GM19240 (cell line): ENCODE data around the gene PCBP3.
"Not testable (repeated sequence)": the region's sequence is repeated elsewhere in the genome, so short reads cannot be mapped to it uniquely, and the experiment has no call there.

Experiments
- DNase-seq: peaks from one replicate; pipeline ENCODE4 v3.0.0; 2011; ENCODE audit warnings: low spot score; ENCODE audit not compliant: insufficient read length

The PCBP3 gene

GRCh38 chr21:45959779-45960390, 316.4 kb downstream of the PCBP3 start:
- DNase-seq = no peak

- DNase-seq = not testable (repeated sequence)
Observed at GRCh38 chr21:45961408-45961807, 317.9 kb downstream of the PCBP3 start.

GRCh38 chr21:45962531-45963231, 319.2 kb downstream of the PCBP3 start:
- no peak for DNase-seq

DNA sequence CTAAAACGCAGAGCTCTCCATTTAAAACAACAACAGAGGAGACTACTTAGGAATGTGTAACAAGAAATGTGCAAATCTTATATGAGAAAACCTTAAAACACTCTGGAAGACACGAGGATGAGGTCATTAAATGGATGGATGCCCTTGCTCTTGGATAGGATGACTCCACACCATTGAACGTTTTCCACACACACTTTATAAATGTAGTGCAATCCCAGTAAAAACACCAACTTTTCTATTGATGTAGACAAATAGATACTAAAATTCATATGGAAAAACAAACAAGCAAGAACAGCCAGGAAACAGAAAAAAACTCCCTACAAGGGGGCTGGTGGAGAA, 319.7 kb downstream of the PCBP3 start:
- no peak for DNase-seq

DNA sequence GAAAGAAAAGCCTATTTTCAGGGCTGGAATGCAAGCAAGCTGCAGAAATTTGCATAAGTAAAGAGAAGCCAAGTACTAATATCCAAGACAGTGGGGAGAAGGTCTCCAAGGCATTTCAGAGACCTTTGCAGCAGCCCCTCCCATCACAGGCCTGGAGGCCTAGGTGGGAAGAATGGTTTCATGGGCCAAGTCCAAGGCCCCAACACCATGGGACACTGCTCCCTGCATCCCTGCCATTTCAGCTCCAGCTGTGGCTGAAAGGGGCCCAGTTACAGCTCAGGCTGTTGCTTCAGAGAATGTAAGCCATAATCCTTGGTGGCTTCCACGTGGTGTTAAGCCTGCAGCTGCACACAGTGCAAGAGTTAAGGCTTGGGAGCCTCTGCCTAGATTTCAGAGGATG, 321.1 kb downstream of the PCBP3 start:
- no peak for DNase-seq

GRCh38 chr21:45965084-45965809, 321.7 kb downstream of the PCBP3 start:
- DNase-seq = no peak

DNA sequence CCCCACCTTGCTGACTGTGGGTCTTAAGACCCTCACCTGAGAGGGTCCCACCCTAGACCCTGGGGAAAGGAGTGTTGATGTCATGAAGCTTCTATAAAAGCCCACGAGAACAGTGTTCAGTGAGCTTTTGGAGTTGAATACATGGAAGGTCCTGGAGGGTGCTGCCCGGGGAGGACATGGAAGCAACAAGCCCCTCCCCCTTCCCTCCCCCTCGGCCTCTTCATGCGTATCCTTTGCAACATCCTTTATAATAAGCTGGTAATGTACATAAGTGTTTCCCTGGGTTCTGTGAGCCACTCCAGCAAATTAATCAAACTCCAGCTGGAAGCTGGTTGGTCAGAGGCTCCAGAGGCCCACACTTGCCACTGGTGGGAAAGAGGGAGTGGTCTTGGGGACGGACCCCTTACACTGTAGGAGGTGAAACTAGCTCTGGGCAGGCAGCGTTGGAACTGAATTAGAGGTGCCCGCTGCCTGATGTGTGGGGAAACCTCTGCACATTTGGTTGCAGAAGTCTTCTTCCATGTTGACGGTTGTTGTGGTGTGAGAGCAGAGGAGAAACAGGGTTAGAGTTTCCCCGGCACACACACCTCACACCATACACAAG, 323.4 kb downstream of the PCBP3 start:
- no peak for DNase-seq

- no peak for DNase-seq
Observed at GRCh38 chr21:45969921-45970673, 326.6 kb downstream of the PCBP3 start.

- DNase-seq = no peak
Observed at GRCh38 chr21:45970674-45971615, 327.4 kb downstream of the PCBP3 start.

- no peak for DNase-seq
Observed at GRCh38 chr21:45971616-45972352, 328.3 kb downstream of the PCBP3 start.

GRCh38 chr21:45972353-45972715, 328.8 kb downstream of the PCBP3 start:
- no peak for DNase-seq

- no peak for DNase-seq
Observed at GRCh38 chr21:45972716-45973474, 329.4 kb downstream of the PCBP3 start.

DNA sequence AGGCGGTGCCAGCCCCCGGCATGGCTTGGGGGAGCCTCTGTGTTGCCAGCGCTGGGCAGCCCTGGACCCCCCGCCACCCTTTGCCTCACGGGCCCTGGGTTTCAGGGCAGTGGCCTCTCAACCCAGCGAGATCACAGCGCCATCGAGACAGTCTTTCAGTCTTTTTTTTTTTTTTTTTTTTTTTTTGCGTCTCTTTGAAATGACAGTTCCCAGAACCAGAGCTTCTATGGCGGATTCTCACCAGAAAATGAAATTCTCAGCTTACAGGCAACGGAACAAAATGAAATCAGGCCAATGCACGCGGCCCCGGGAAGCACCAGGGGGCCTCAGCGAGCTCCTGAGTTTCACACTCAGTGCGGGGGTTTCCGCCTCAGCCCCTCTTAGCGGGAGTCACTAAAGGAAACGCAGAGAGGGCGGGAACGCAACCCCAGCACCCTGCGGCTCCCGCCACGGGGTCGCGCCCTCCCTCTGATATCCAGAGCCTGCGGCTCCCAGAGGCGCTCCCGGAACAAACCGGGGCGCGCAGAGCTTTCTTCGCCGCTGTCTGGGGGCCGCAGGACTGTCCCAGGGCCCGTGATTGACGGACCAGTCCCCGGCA, 330.0 kb downstream of the PCBP3 start:
- DNase-seq = peak; percentile 73

- DNase-seq = no peak
Observed at GRCh38 chr21:45974073-45975019, 330.8 kb downstream of the PCBP3 start.

DNA sequence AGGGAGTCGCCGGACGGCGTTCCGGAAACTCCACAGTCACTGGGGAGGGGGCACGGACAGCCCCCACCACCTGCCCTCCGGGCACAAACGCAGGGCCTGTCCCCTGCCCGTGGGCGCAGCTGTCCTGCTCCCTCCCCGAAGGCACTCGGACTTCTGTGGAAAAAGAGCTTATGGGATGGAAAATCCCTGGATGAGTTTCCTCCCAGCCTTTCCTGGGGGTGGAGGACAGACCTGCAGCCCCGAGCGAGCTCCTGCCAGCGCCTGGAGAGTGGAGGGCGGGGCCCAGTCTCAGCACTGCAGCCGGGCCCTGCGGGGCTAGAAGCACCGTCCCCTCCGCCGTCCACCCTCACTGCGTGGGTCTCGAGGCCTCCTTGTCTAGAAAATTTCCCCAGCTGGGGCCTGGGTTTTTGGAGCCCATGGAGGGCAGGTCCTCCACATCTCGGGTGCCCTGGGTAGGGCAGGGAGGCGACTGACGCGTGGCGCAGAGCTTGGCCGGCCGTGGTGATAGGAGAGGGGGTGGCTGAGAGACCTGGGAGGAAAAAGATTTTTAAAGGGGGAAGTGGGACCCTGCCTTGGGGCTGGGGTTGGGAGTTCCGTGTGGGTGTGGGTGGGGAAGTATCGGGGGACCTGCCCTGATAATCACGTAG, 331.6 kb downstream of the PCBP3 start:
- no peak for DNase-seq

DNA sequence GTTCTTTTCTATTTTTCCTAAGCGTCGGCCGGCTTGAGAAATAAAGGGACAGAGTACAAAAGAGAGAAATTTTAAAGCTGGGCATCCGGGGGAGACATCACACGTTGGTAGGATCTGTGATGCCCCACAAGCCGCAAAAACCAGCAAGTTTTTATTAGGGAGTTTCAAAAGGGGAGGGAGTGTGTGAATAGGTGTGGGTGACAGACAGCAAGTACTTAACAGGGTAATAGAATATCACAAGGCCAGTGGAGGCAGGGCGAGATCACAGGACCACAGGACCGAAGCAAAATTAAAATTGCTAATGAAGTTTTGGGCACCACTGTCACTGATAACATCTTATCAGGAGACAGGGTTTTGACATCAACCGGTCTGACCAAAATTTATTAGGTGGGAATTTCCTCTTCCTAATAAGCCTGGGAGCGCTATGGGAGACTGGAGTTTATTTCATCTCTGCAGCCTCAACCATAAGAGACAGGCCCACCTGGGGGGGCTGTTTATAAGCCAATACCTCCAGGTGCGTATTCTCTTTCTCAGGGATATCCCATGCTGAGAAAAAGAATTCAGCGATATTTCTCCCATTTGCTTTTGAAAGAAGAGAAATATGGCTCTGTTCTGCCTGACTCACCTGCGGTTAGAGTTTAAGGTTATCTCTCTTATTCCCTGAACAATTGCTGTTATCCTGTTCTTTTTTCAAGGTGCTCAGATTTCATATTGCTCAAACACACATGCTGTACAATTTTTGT, 332.3 kb downstream of the PCBP3 start:
- DNase-seq = not testable (repeated sequence)
